GM12872 (cell line): Measurements from ENCODE around the gene FRMD7.

Source experiments
- CTCF ChIP-seq: IDR thresholded peaks from 3 replicates; pipeline ENCODE4 v1.5.1; 2011; ENCODE audit warnings: low read depth, mild to moderate bottlenecking, low read length, moderate library complexity; ENCODE audit not compliant: insufficient read depth

FRMD7 gene

DNA sequence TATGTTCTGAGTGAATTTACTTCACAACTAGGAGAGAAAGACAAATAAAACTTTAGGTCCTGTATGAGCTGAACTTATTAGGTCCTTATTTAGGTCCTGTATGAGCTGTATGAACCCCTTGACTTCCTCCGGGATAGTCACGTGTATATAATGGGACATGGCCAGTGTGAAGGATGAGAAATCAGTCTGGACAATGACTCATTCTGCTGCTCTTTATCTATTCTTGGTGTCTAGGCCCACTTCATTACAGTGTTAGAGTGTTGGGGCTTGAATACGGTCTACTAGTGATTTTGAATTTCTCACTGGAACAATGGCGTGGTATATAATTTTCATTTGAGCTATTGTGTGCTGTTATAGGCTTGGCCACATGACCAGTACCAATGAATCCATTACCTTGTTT is 82.9 kb downstream of the FRMD7 start:
- no peak for TF ChIP-seq CTCF

- TF ChIP-seq CTCF, result no peak
Observed at GRCh38 chrX:132043977-132044376, 83.8 kb downstream of the FRMD7 start.

DNA sequence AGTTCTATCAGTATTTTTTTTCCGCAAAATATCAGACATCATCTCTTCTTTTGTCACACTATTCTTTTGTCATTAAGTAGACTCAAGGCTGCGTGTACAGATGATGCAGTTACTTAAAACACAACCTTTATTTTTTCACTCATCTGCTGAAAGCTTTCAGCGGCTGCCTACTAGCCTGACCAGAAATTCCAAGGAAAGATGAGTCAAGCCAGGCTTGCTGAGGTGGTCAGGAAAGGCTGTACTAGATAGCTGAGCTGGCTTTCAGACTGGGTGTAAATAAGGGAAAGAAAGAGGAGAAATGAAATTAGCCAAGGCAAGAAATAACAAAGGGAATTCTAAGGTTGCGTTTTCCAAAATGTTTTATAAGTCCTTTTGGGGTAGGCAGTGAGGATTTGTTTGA is 86.8 kb downstream of the FRMD7 start:
- no peak for TF ChIP-seq CTCF

DNA sequence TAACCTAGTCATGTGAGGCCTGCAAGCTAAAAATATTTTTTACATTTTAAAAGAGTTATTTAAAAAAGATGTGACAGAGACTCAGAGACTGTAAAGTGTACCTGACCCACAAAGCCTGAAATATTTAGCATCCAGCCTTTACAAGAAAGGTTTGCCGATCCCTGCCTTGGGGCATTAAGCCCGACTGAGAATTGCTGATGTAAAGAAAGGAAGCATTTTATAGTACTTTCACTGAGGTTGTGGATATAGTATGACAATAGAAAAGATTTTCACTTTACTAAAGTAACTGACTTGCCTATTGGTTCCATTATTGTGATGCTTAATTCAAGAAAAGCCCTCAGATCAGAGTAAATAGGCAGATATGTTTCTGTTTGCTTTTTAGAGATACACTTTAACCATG is 87.8 kb downstream of the FRMD7 start:
- TF ChIP-seq CTCF, result no peak

- no peak for TF ChIP-seq CTCF
Observed at GRCh38 chrX:132037479-132037993, 90.3 kb downstream of the FRMD7 start.

DNA sequence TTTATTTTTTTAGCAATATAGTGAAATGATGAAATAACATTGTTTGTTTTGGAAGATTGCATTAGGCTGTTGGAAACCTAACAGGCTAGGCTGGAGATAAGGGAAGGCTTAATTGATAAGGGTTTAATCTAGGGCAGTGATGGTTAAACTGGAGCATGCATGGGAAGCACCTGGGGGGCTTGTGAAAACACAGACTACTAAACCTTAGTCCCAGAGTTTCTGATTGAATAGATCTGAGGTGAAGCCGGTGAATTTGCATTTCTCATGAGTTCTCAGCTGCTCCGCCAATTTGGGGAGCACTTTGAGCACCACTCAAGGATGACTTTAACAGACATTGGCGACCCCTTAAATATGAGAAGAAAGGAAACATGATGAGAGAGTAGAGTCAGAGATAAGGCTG is 93.2 kb downstream of the FRMD7 start:
- no peak for TF ChIP-seq CTCF

GRCh38 chrX:132033166-132033565 is 94.7 kb downstream of the FRMD7 start:
- TF ChIP-seq CTCF, result no peak

GRCh38 chrX:132031867-132032266 is 96.0 kb downstream of the FRMD7 start:
- TF ChIP-seq CTCF, result no peak
